Effector memory CD8-positive, alpha-beta T cell (primary cell): ENCODE data around the gene ZNF860.
A peak's percentile ranks its signal among the peaks of the same experiment; 100 is the strongest.

Experiments
- ATAC-seq: fragments of 150-1000 bp; cut with Tn5 transposase; replicated peaks from 2 replicates; pipeline ENCODE4 v1.10.0; 2021; ENCODE audit warnings: mild to moderate bottlenecking, moderate library complexity
- DNase-seq, 3 experiments: peaks; one replicate each; pipeline ENCODE4 v3.0.0; 2021
- H3K27ac Mint-ChIP-seq, 2 donors: one replicate each; pipeline ENCODE4 v1.8.0; 2022; ENCODE audit warnings: mild to moderate bottlenecking in 2 of 2, mixed read lengths in 2 of 2, moderate library complexity in 2 of 2
- H3K27me3 Mint-ChIP-seq, 2 donors: one replicate each; pipeline ENCODE4 v1.8.0; 2022; ENCODE audit warnings: mixed read lengths in 2 of 2
- H3K36me3 Mint-ChIP-seq: one replicate; pipeline ENCODE4 v1.8.0; 2022; ENCODE audit warnings: mild to moderate bottlenecking, moderate library complexity, mixed read lengths; ENCODE audit not compliant: insufficient read depth
- H3K4me1 Mint-ChIP-seq, 2 donors: one replicate each; pipeline ENCODE4 v1.8.0; 2022; ENCODE audit warnings: low read depth in 2 of 2, mixed read lengths in 2 of 2
- H3K4me3 Mint-ChIP-seq, 2 donors: one replicate each; pipeline ENCODE4 v1.8.0; 2022; ENCODE audit warnings: mild to moderate bottlenecking in 2 of 2, mixed read lengths in 2 of 2, moderate library complexity in 2 of 2
- H3K9me3 Mint-ChIP-seq, 2 donors: one replicate each; pipeline ENCODE4 v1.8.0; 2022; ENCODE audit warnings: mixed read lengths in 2 of 2

ZNF860 gene

GRCh38 chr3:32017286-32017685, 35.7 kb downstream of the ZNF860 start:
- no peaks in the 10 kb centered on the region for H3K4me1 Mint-ChIP-seq
- no peak overlapping the region for H3K4me3 Mint-ChIP-seq
- no peaks in the 10 kb centered on the region for H3K36me3 Mint-ChIP-seq
- H3K27me3 Mint-ChIP-seq = peaks cover 11 to 14% of the 10 kb centered on the region in 2 donors
- ATAC-seq = no peak
- H3K9me3 Mint-ChIP-seq = no peaks in the 10 kb centered on the region
- H3K27ac Mint-ChIP-seq = no peak overlapping the region
- no peak for DNase-seq

- Mint-ChIP-seq H3K4me3 (no peak overlapping the region), H3K36me3 (no peaks in the 10 kb centered on the region), H3K9me3 (no peaks in the 10 kb centered on the region), H3K27ac (no peak overlapping the region), H3K27me3 (peaks cover 0 to 6% of the 10 kb centered on the region in 2 donors), H3K4me1 (no peaks in the 10 kb centered on the region)
- DNase-seq (peak in 1 of 3 experiments; percentile 2), ATAC-seq (peak; percentile 40)
Measured at GRCh38 chr3:32018757-32019564, 37.4 kb downstream of the ZNF860 start.

- DNase-seq (no peak), ATAC-seq (no peak)
- peaks cover 0 to 6% of the 10 kb centered on the region in 2 donors for H3K27me3 Mint-ChIP-seq
- no peaks in the 10 kb centered on the region for H3K36me3 Mint-ChIP-seq
- H3K4me1 Mint-ChIP-seq = no peaks in the 10 kb centered on the region
- H3K27ac Mint-ChIP-seq = no peak overlapping the region
- no peak overlapping the region for H3K4me3 Mint-ChIP-seq
- H3K9me3 Mint-ChIP-seq = no peaks in the 10 kb centered on the region
Measured at GRCh38 chr3:32021155-32021554, 39.6 kb downstream of the ZNF860 start.

- Mint-ChIP-seq H3K4me1 (no peaks in the 10 kb centered on the region), H3K4me3 (no peak overlapping the region), H3K27ac (no peak overlapping the region), H3K27me3 (peaks cover 4 to 10% of the 10 kb centered on the region in 2 donors), H3K9me3 (no peaks in the 10 kb centered on the region), H3K36me3 (no peaks in the 10 kb centered on the region)
- ATAC-seq (no peak), DNase-seq (no peak)
Measured at GRCh38 chr3:32021748-32022147, 40.2 kb downstream of the ZNF860 start.

GRCh38 chr3:32022947-32023346, 41.4 kb downstream of the ZNF860 start:
- Mint-ChIP-seq H3K9me3 (no peaks in the 10 kb centered on the region), H3K27ac (no peak overlapping the region), H3K4me1 (no peaks in the 10 kb centered on the region), H3K27me3 (peaks cover 13 to 17% of the 10 kb centered on the region in 2 donors), H3K4me3 (no peak overlapping the region), H3K36me3 (no peaks in the 10 kb centered on the region)
- DNase-seq (no peak), ATAC-seq (no peak)

GRCh38 chr3:32026593-32026992, 45.0 kb downstream of the ZNF860 start:
- H3K9me3 Mint-ChIP-seq = no peaks in the 10 kb centered on the region
- ATAC-seq = no peak
- DNase-seq = no peak
- H3K27ac Mint-ChIP-seq = no peak overlapping the region
- no peaks in the 10 kb centered on the region for H3K36me3 Mint-ChIP-seq
- no peak overlapping the region for H3K4me3 Mint-ChIP-seq
- no peaks in the 10 kb centered on the region for H3K4me1 Mint-ChIP-seq
- H3K27me3 Mint-ChIP-seq = peaks cover 12 to 13% of the 10 kb centered on the region in 2 donors

GRCh38 chr3:32037932-32038267, 56.4 kb downstream of the ZNF860 start:
- H3K4me3 Mint-ChIP-seq = no peak overlapping the region
- no peak for ATAC-seq
- H3K27me3 Mint-ChIP-seq = peaks cover 17 to 25% of the 10 kb centered on the region in 2 donors
- no peaks in the 10 kb centered on the region for H3K36me3 Mint-ChIP-seq
- H3K27ac Mint-ChIP-seq = no peak overlapping the region
- no peaks in the 10 kb centered on the region for H3K4me1 Mint-ChIP-seq
- peaks cover 0 to 7% of the 10 kb centered on the region in 2 donors for H3K9me3 Mint-ChIP-seq
- DNase-seq = no peak

- Mint-ChIP-seq H3K27me3 (peaks cover 4 to 9% of the 10 kb centered on the region in 2 donors), H3K4me1 (no peaks in the 10 kb centered on the region), H3K36me3 (no peaks in the 10 kb centered on the region), H3K9me3 (peaks cover 0 to 7% of the 10 kb centered on the region in 2 donors), H3K4me3 (no peak overlapping the region), H3K27ac (no peak overlapping the region)
- ATAC-seq = no peak
- no peak for DNase-seq
Measured at GRCh38 chr3:32041316-32041715, 59.8 kb downstream of the ZNF860 start.
